HS-27A (cell line): ENCODE data around the gene SAMD14.
A peak's percentile ranks its signal among the peaks of the same experiment; 100 is the strongest.

Experiments
- DNase-seq: peaks from one replicate; pipeline ENCODE4 v3.0.0-alpha.2; 2012; ENCODE audit warnings: low read depth, missing footprints

The SAMD14 gene

GRCh38 chr17:50112694-50113093 lies 17.3 kb downstream of the SAMD14 start:
- no peak for DNase-seq

GRCh38 chr17:50111673-50112655 lies 18.0 kb downstream of the SAMD14 start:
- no peak for DNase-seq

- no peak for DNase-seq
Measured at GRCh38 chr17:50110591-50111349, 19.2 kb downstream of the SAMD14 start.

GRCh38 chr17:50109785-50110184 lies 20.2 kb downstream of the SAMD14 start:
- DNase-seq: no peak

GRCh38 chr17:50109207-50109606 lies 20.8 kb downstream of the SAMD14 start:
- DNase-seq: no peak

GRCh38 chr17:50108556-50108955 lies 21.4 kb downstream of the SAMD14 start:
- no peak for DNase-seq

- DNase-seq: peak; percentile 31
Measured at GRCh38 chr17:50107790-50108414, 22.1 kb downstream of the SAMD14 start.

- no peak for DNase-seq
Measured at GRCh38 chr17:50106393-50107131, 23.4 kb downstream of the SAMD14 start.

- DNase-seq: no peak
Measured at GRCh38 chr17:50105811-50106210, 24.1 kb downstream of the SAMD14 start.

- DNase-seq: no peak
Measured at GRCh38 chr17:50103941-50104340, 26.0 kb downstream of the SAMD14 start.

- DNase-seq: no peak
Measured at GRCh38 chr17:50103252-50103651, 26.7 kb downstream of the SAMD14 start.

GRCh38 chr17:50102164-50102991 lies 27.6 kb downstream of the SAMD14 start:
- no peak for DNase-seq

- no peak for DNase-seq
Measured at GRCh38 chr17:50101346-50102163, 28.4 kb downstream of the SAMD14 start.

GRCh38 chr17:50100921-50101345 lies 29.0 kb downstream of the SAMD14 start:
- no peak for DNase-seq

GRCh38 chr17:50100480-50100883 lies 29.5 kb downstream of the SAMD14 start:
- no peak for DNase-seq

- DNase-seq: no peak
Measured at GRCh38 chr17:50099003-50099402, 31.0 kb downstream of the SAMD14 start.

GRCh38 chr17:50098583-50098982 lies 31.4 kb downstream of the SAMD14 start:
- DNase-seq: no peak

GRCh38 chr17:50097926-50098325 lies 32.0 kb downstream of the SAMD14 start:
- DNase-seq: no peak

GRCh38 chr17:50097455-50097854 lies 32.5 kb downstream of the SAMD14 start:
- no peak for DNase-seq

- no peak for DNase-seq
Measured at GRCh38 chr17:50096758-50097157, 33.2 kb downstream of the SAMD14 start.
